Caco-2 (cell line): ENCODE measurements around the gene IL16. TPM values are rescaled to one million over a fixed set of nuclear protein-coding genes. Genes with fewer than 3 reads are reported as not detected.

ENCODE experiments used
- BruUV-seq: library from RNA; stranded (reverse); fragments of 400-500 nt; replicated peaks from 2 replicates; lab custom pipeline; 2021; lab: Mats Ljungman, UMichigan
- CTCF ChIA-PET: fragments of 300-600 bp; sonication (Branson Sonifier 250); formaldehyde crosslinking; loops from one replicate; lab custom pipeline; 2022; ENCODE audit warnings: antibody characterized with exemption; lab: Charles Lee
- POLR2A ChIA-PET: fragments of 300-600 bp; sonication (Branson Sonifier 250); formaldehyde crosslinking; loops from one replicate; lab custom pipeline; 2022; ENCODE audit warnings: antibody characterized with exemption; lab: Charles Lee
- DNase-seq, 2 experiments: peaks; one replicate each; pipeline versions ENCODE4 v3.0.0 to v3.0.0-alpha.2; 2020 to 2022
- H3K27me3 ChIP-seq: replicated peaks from 2 replicates; pipeline ENCODE4 v1.6.0; 2011; ENCODE audit warnings: low read length; ENCODE audit not compliant: control insufficient read depth, insufficient read depth
- H3K36me3 ChIP-seq: 2 replicates; pipeline ENCODE4 v1.5.1; 2011; ENCODE audit warnings: low read length; ENCODE audit not compliant: control insufficient read depth, insufficient read depth
- H3K4me1 ChIP-seq: fragments of 250-450 bp; sonication (Bioruptor Pico); 2 replicates; pipeline ENCODE4 v1.5.1; 2020; ENCODE audit warnings: mild to moderate bottlenecking
- H3K4me3 ChIP-seq: 2 replicates; pipeline ENCODE4 v1.5.1; 2011; ENCODE audit warnings: low read depth, mild to moderate bottlenecking, control low read depth, low read length
- H3K9me3 ChIP-seq: fragments of 250-450 bp; sonication (Bioruptor Pico); 2 replicates; pipeline ENCODE4 v1.5.1; 2020; ENCODE audit warnings: mild to moderate bottlenecking, moderate library complexity
- H3K27ac Mint-ChIP-seq: one replicate; pipeline ENCODE4 v1.8.0; 2022; ENCODE audit warnings: mixed read lengths; ENCODE audit not compliant: unreplicated experiment
- H3K27me3 Mint-ChIP-seq: one replicate; pipeline ENCODE4 v1.8.0; 2022; ENCODE audit warnings: mixed read lengths; ENCODE audit not compliant: insufficient read depth, unreplicated experiment
- H3K36me3 Mint-ChIP-seq: one replicate; pipeline ENCODE4 v1.8.0; 2022; ENCODE audit warnings: mild to moderate bottlenecking, mixed read lengths; ENCODE audit not compliant: insufficient read depth, unreplicated experiment
- H3K4me1 Mint-ChIP-seq: one replicate; pipeline ENCODE4 v1.8.0; 2022; ENCODE audit warnings: low read depth, mixed read lengths; ENCODE audit not compliant: unreplicated experiment
- H3K4me3 Mint-ChIP-seq: one replicate; pipeline ENCODE4 v1.8.0; 2022; ENCODE audit warnings: mild to moderate bottlenecking, moderate library complexity, mixed read lengths; ENCODE audit not compliant: unreplicated experiment
- H3K9me3 Mint-ChIP-seq: one replicate; pipeline ENCODE4 v1.8.0; 2022; ENCODE audit warnings: mixed read lengths; ENCODE audit not compliant: unreplicated experiment
- CTCF ChIP-seq, 2 experiments: fragments of 200-600 bp in 1 of 2; IDR thresholded peaks; 1 replicate in 1 of 2; 2 replicates in 1 of 2; pipeline versions ENCODE4 v1.5.1 to v1.8.0; 2011 to 2022; ENCODE audit warnings: antibody characterized with exemption in 1 of 2, control low read depth in 1 of 2, inconsistent platforms in 1 of 2, low read depth in 1 of 2, low read length in 1 of 2, mild to moderate bottlenecking in 1 of 2, moderate library complexity in 1 of 2; ENCODE audit not compliant: insufficient read depth in 1 of 2, severe bottlenecking in 1 of 2, unreplicated experiment in 1 of 2
- intact Hi-C: fragments of 100-400 bp; cut with micrococcal nuclease; formaldehyde crosslinking; loops from one replicate; pipeline ENCODE4 v1.10.0; 2022; ENCODE audit not compliant: unreplicated experiment
- total RNA-seq: library from RNA; stranded (reverse); gene quantifications from 2 replicates; pipeline ENCODE4 v1.2.3, GENCODE V29; 2022

Gene IL16
- total RNA-seq, 1 experiment from 2014 or later, result not detected

- no peaks in the 10 kb centered on the region for H3K9me3 Mint-ChIP-seq
- H3K36me3 ChIP-seq, result no peaks in the 10 kb centered on the region
- no peak for DNase-seq
- no peaks in the 10 kb centered on the region for H3K9me3 ChIP-seq
- H3K27ac Mint-ChIP-seq, result no peak overlapping the region
- peaks cover 10% of the 10 kb centered on the region for H3K27me3 Mint-ChIP-seq
- H3K36me3 Mint-ChIP-seq, result no peaks in the 10 kb centered on the region
- ChIA-PET POLR2A (no interaction called here), CTCF (no interaction called here)
- no peaks in the 10 kb centered on the region for H3K27me3 ChIP-seq
- H3K4me3 Mint-ChIP-seq, result no peak overlapping the region
- TF ChIP-seq CTCF (IDR thresholded peaks at IDR 0.05; ENCODE audit: insufficient read depth in 1 of 2, low read depth in 1 of 2, low read length in 1 of 2, severe bottlenecking in 1 of 2, unreplicated experiment in 1 of 2), result no peak
- no peaks in the 10 kb centered on the region for H3K4me1 Mint-ChIP-seq
- intact Hi-C loops, result loop anchor here (1.0 to 5.0 kb wide), 2 partner anchors 151 to 260 kb away; no protein-coding TSS in a partner anchor
- H3K4me1 ChIP-seq, result no peaks in the 10 kb centered on the region
- no TSS peak for BruUV-seq
- H3K4me3 ChIP-seq, result no peak overlapping the region
Measured at GRCh38 chr15:81257435-81257834, 60.8 kb downstream of the IL16 start.

GRCh38 chr15:81258455-81258854 is 61.8 kb downstream of the IL16 start:
- Mint-ChIP-seq H3K9me3 (no peaks in the 10 kb centered on the region), H3K36me3 (no peaks in the 10 kb centered on the region), H3K27me3 (peaks cover 10% of the 10 kb centered on the region), H3K4me3 (no peak overlapping the region), H3K4me1 (no peaks in the 10 kb centered on the region), H3K27ac (no peak overlapping the region)
- intact Hi-C loops, result loop anchor here (5.0 kb wide), 1 partner anchor 261 kb away; no protein-coding TSS in a partner anchor
- no TSS peak for BruUV-seq
- ChIA-PET CTCF (no interaction called here), POLR2A (no interaction called here)
- Histone ChIP-seq H3K27me3 (no peaks in the 10 kb centered on the region; the same call in 1 of the 2 replicates), H3K9me3 (no peaks in the 10 kb centered on the region), H3K4me3 (no peak overlapping the region), H3K4me1 (no peaks in the 10 kb centered on the region), H3K36me3 (no peaks in the 10 kb centered on the region)
- TF ChIP-seq CTCF (IDR thresholded peaks at IDR 0.05; ENCODE audit: insufficient read depth in 1 of 2, low read depth in 1 of 2, low read length in 1 of 2, severe bottlenecking in 1 of 2, unreplicated experiment in 1 of 2), result no peak
- DNase-seq, result no peak

GRCh38 chr15:81259760-81260298 is 63.1 kb downstream of the IL16 start:
- no peaks in the 10 kb centered on the region for H3K36me3 ChIP-seq
- Mint-ChIP-seq H3K4me3 (no peak overlapping the region), H3K9me3 (no peaks in the 10 kb centered on the region), H3K27me3 (peaks cover 16% of the 10 kb centered on the region), H3K36me3 (no peaks in the 10 kb centered on the region), H3K4me1 (no peaks in the 10 kb centered on the region), H3K27ac (no peak overlapping the region)
- intact Hi-C loops, result loop anchor here (5.0 to 10.0 kb wide), 2 partner anchors 263 to 285 kb away; no protein-coding TSS in a partner anchor
- ChIA-PET CTCF (interaction anchor here (0.7 kb wide), 1 partner anchor 90 kb away, joined by 3 read pairs; no protein-coding TSS in a partner anchor), POLR2A (no interaction called here)
- no peak for DNase-seq
- no peak for TF ChIP-seq CTCF (IDR thresholded peaks at IDR 0.05; ENCODE audit: insufficient read depth in 1 of 2, low read depth in 1 of 2, low read length in 1 of 2, severe bottlenecking in 1 of 2, unreplicated experiment in 1 of 2)
- H3K4me3 ChIP-seq, result no peak overlapping the region
- BruUV-seq, result no TSS peak
- no peaks in the 10 kb centered on the region for H3K4me1 ChIP-seq
- no peaks in the 10 kb centered on the region for H3K9me3 ChIP-seq
- no peaks in the 10 kb centered on the region; the same call in 1 of the 2 replicates for H3K27me3 ChIP-seq
